G401 (cell line): ENCODE results near the gene JMJD4. TPM values are rescaled to one million over a fixed set of nuclear protein-coding genes. Genes with fewer than 3 reads are reported as not detected.

Experiments used
- DNase-seq: peaks from one replicate; pipeline ENCODE4 v3.0.0-alpha.2; 2015; ENCODE audit warnings: low spot score
- in situ Hi-C: cut with HindIII; loops from 2 replicates; pipeline ENCODE4 v1.10.0; 2016; ENCODE audit warnings: low sequenced_read_pairs, mixed read lengths
- total RNA-seq: library from RNA; depleted of rRNA; stranded (reverse); fragments of >200 nt; shearing (Covaris generic); gene quantifications from 2 replicates; pipeline ENCODE4 v1.2.3, GENCODE V29; 2014

Gene JMJD4
- total RNA-seq, 1 experiment from 2014 or later, result 38.7 TPM

- in situ Hi-C loops, result loop anchor here (25.0 kb wide), 1 partner anchor 167 kb away; the partner anchor contains the start of gene WNT9A
Measured at GRCh38 chr1:227769936-227770494, 34.9 kb upstream of the JMJD4 start.

GRCh38 chr1:227769047-227769935 lies 34.2 kb upstream of the JMJD4 start:
- no peak for DNase-seq
- in situ Hi-C loops, result loop anchor here (25.0 kb wide), 1 partner anchor 168 kb away; the partner anchor contains the start of gene WNT9A

More at GRCh38 chr1:227769936-227770494, 34.9 kb upstream of the JMJD4 start:
- DNase-seq, result no peak

GRCh38 chr1:227768640-227769039 lies 33.5 kb upstream of the JMJD4 start:
- in situ Hi-C loops, result loop anchor here (25.0 kb wide), 1 partner anchor 169 kb away; the partner anchor contains the start of gene WNT9A
- DNase-seq, result no peak

GRCh38 chr1:227768125-227768439 lies 33.0 kb upstream of the JMJD4 start:
- in situ Hi-C loops, result loop anchor here (25.0 kb wide), 1 partner anchor 169 kb away; the partner anchor contains the start of gene WNT9A
- no peak for DNase-seq

- DNase-seq, result no peak
- in situ Hi-C loops, result loop anchor here (25.0 kb wide), 1 partner anchor 170 kb away; the partner anchor contains the start of gene WNT9A
Measured at GRCh38 chr1:227767401-227768124, 32.5 kb upstream of the JMJD4 start.

GRCh38 chr1:227766653-227767277 lies 31.7 kb upstream of the JMJD4 start:
- DNase-seq, result no peak
- in situ Hi-C loops, result loop anchor here (25.0 kb wide), 1 partner anchor 171 kb away; the partner anchor contains the start of gene WNT9A

- peak; percentile 35 for DNase-seq
- in situ Hi-C loops, result loop anchor here (25.0 kb wide), 1 partner anchor 171 kb away; the partner anchor contains the start of gene WNT9A
Measured at GRCh38 chr1:227766015-227766634, 31.0 kb upstream of the JMJD4 start.

GRCh38 chr1:227765261-227766014 lies 30.3 kb upstream of the JMJD4 start:
- in situ Hi-C loops, result loop anchor here (25.0 kb wide), 1 partner anchor 172 kb away; the partner anchor contains the start of gene WNT9A
- no peak for DNase-seq

GRCh38 chr1:227764019-227764391 lies 28.9 kb upstream of the JMJD4 start:
- no peak for DNase-seq
- in situ Hi-C loops, result loop anchor here (25.0 kb wide), 1 partner anchor 173 kb away; the partner anchor contains the start of gene WNT9A

- in situ Hi-C loops, result loop anchor here (25.0 kb wide), 1 partner anchor 174 kb away; the partner anchor contains the start of gene WNT9A
- DNase-seq, result no peak
Measured at GRCh38 chr1:227763246-227764018, 28.3 kb upstream of the JMJD4 start.

GRCh38 chr1:227762231-227762911 lies 27.3 kb upstream of the JMJD4 start:
- peak; percentile 80 for DNase-seq
- in situ Hi-C loops, result loop anchor here (25.0 kb wide), 1 partner anchor 175 kb away; the partner anchor contains the start of gene WNT9A

GRCh38 chr1:227761621-227762230 lies 26.6 kb upstream of the JMJD4 start:
- no peak for DNase-seq
- in situ Hi-C loops, result loop anchor here (25.0 kb wide), 1 partner anchor 176 kb away; the partner anchor contains the start of gene WNT9A

GRCh38 chr1:227760377-227760776 lies 25.3 kb upstream of the JMJD4 start:
- no peak for DNase-seq
- in situ Hi-C loops, result loop anchor here (25.0 kb wide), 1 partner anchor 177 kb away; the partner anchor contains the start of gene WNT9A

GRCh38 chr1:227759341-227760300 lies 24.5 kb upstream of the JMJD4 start:
- in situ Hi-C loops, result loop anchor here (10.0 to 25.0 kb wide), 2 partner anchors 65 to 178 kb away; partner anchors contain the start of gene WNT9A
- no peak for DNase-seq

- DNase-seq, result no peak
- in situ Hi-C loops, result loop anchor here (10.0 to 25.0 kb wide), 2 partner anchors 64 to 179 kb away; partner anchors contain the start of gene WNT9A
Measured at GRCh38 chr1:227758366-227758765, 23.3 kb upstream of the JMJD4 start.
